K562 (cell line): ENCODE results near the gene PLCL2. TPM values are rescaled to one million over a fixed set of nuclear protein-coding genes. Genes with fewer than 3 reads are reported as not detected.

Source experiments
- polyA plus RNA-seq, 8 experiments: library from polyadenylated mRNA; depleted of rRNA in 4 of 8; stranded (reverse) in 5 of 8; unstranded in 3 of 8; fragments of >200 nt; fragmentation: Nextera tagmentation in 2 of 8; fragmentation: Illumina TruSeq in 1 of 8; extraction: Ambion mirVana in 2 of 8; extraction: Trizol in 1 of 8; gene quantifications; 2 replicates each; pipeline versions ENCODE4 v1.2.1 to v1.2.3, GENCODE V29; 2011 to 2014; ENCODE audit warnings: inconsistent platforms in 1 of 8, missing spikeins in 1 of 8
- total RNA-seq, 7 experiments: library from RNA; depleted of rRNA in 6 of 7; stranded (reverse); fragments of >200 nt in 6 of 7; fragmentation: Illumina TruSeq in 2 of 7; extraction: Trizol in 2 of 7; gene quantifications; 2 replicates each; pipeline versions ENCODE4 v1.2.1 to v1.2.3, GENCODE V29; 2011 to 2021; ENCODE audit warnings: low replicate concordance in 1 of 7
- TF ChIP-seq, protein P1 (sequence below): fragments of 200-600 bp; sonication (generic); IDR thresholded peaks from one replicate; pipeline ENCODE4 v1.6.1; 2012; ENCODE audit warnings: mild to moderate bottlenecking, low read depth, low read length, inconsistent platforms

The PLCL2 gene
- total and polyA plus RNA-seq, 9 of the 15 experiments (the other 6 are each of a cell fraction or from before 2014, with no cell fraction given) = 0.03 to 0.18 (median 0.11) TPM; not detected in 2

DNA sequence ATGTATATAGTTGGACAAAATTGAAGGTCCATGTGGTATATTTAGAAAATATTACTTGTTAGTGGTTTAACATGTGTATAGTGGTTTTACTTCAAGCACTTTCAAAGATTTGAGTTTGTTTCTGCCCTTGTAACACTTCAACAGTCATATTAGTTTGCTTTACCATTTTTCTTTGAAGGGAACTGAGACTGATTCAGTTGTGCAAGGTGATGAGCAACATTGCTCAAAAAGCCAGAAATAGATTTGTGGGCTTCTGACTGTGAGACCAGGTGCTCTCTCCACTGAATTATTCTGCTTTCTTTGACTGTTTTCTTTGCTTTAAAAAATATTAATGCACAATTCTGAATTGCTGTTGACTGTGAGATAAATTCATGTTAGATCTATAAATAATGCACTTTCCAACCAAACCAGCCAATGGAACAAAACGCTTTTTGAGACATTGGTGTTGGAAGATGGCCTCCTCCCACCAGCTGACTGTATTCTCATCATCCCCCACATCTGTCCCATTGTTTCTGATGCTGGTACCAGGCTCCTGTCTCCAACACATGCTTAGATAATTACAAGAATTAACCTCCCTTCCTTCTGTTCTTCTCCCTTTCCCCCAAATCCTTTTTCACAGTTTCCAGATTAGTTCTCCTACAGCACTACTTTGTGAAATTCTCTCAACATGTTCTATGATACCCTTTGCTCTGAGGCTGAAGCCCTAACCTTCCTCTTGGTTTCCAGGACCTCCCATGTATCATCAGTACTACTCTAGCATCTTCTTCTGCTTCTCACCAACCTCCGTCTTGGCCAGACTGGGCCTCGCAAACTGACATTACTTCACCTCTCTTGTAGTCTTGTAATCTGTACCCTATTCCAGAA, 27.9 kb downstream of the PLCL2 start (continued):
- TF ChIP-seq, protein P1, sequence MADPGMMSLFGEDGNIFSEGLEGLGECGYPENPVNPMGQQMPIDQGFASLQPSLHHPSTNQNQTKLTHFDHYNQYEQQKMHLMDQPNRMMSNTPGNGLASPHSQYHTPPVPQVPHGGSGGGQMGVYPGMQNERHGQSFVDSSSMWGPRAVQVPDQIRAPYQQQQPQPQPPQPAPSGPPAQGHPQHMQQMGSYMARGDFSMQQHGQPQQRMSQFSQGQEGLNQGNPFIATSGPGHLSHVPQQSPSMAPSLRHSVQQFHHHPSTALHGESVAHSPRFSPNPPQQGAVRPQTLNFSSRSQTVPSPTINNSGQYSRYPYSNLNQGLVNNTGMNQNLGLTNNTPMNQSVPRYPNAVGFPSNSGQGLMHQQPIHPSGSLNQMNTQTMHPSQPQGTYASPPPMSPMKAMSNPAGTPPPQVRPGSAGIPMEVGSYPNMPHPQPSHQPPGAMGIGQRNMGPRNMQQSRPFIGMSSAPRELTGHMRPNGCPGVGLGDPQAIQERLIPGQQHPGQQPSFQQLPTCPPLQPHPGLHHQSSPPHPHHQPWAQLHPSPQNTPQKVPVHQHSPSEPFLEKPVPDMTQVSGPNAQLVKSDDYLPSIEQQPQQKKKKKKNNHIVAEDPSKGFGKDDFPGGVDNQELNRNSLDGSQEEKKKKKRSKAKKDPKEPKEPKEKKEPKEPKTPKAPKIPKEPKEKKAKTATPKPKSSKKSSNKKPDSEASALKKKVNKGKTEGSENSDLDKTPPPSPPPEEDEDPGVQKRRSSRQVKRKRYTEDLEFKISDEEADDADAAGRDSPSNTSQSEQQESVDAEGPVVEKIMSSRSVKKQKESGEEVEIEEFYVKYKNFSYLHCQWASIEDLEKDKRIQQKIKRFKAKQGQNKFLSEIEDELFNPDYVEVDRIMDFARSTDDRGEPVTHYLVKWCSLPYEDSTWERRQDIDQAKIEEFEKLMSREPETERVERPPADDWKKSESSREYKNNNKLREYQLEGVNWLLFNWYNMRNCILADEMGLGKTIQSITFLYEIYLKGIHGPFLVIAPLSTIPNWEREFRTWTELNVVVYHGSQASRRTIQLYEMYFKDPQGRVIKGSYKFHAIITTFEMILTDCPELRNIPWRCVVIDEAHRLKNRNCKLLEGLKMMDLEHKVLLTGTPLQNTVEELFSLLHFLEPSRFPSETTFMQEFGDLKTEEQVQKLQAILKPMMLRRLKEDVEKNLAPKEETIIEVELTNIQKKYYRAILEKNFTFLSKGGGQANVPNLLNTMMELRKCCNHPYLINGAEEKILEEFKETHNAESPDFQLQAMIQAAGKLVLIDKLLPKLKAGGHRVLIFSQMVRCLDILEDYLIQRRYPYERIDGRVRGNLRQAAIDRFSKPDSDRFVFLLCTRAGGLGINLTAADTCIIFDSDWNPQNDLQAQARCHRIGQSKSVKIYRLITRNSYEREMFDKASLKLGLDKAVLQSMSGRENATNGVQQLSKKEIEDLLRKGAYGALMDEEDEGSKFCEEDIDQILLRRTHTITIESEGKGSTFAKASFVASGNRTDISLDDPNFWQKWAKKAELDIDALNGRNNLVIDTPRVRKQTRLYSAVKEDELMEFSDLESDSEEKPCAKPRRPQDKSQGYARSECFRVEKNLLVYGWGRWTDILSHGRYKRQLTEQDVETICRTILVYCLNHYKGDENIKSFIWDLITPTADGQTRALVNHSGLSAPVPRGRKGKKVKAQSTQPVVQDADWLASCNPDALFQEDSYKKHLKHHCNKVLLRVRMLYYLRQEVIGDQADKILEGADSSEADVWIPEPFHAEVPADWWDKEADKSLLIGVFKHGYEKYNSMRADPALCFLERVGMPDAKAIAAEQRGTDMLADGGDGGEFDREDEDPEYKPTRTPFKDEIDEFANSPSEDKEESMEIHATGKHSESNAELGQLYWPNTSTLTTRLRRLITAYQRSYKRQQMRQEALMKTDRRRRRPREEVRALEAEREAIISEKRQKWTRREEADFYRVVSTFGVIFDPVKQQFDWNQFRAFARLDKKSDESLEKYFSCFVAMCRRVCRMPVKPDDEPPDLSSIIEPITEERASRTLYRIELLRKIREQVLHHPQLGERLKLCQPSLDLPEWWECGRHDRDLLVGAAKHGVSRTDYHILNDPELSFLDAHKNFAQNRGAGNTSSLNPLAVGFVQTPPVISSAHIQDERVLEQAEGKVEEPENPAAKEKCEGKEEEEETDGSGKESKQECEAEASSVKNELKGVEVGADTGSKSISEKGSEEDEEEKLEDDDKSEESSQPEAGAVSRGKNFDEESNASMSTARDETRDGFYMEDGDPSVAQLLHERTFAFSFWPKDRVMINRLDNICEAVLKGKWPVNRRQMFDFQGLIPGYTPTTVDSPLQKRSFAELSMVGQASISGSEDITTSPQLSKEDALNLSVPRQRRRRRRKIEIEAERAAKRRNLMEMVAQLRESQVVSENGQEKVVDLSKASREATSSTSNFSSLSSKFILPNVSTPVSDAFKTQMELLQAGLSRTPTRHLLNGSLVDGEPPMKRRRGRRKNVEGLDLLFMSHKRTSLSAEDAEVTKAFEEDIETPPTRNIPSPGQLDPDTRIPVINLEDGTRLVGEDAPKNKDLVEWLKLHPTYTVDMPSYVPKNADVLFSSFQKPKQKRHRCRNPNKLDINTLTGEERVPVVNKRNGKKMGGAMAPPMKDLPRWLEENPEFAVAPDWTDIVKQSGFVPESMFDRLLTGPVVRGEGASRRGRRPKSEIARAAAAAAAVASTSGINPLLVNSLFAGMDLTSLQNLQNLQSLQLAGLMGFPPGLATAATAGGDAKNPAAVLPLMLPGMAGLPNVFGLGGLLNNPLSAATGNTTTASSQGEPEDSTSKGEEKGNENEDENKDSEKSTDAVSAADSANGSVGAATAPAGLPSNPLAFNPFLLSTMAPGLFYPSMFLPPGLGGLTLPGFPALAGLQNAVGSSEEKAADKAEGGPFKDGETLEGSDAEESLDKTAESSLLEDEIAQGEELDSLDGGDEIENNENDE = no peak
- TF ChIP-seq, all 486 proteins: peak for 0
